Body of pancreas (tissue), 4 donors: ENCODE results near the gene MAD1L1.

ENCODE experiments used
- CTCF ChIP-seq, 7 experiments: fragments of 450-650 bp in 4 of 7; fragments of 200-600 bp in 3 of 7; sonication (generic) in 3 of 7; IDR thresholded peaks; one replicate each; pipeline ENCODE4 v1.5.1; 2016 to 2019; ENCODE audit warnings: antibody characterized with exemption in 7 of 7
- POLR2A ChIP-seq, 3 donors: fragments of 450-650 bp; IDR thresholded peaks; one replicate each; pipeline ENCODE4 v1.6.1; 2016; ENCODE audit warnings: antibody characterized with exemption in 3 of 3, mild to moderate bottlenecking in 2 of 3

- TF ChIP-seq POLR2A (IDR thresholded peaks at IDR 0.05) (no peak), CTCF (IDR thresholded peaks at IDR 0.05) (no peak)
Observed at GRCh38 chr7:1945558-1945957, 287.2 kb downstream of the MAD1L1 start.
